GM12878 (cell line): Measurements from ENCODE around the gene HYPK. TPM values are rescaled to one million over a fixed set of nuclear protein-coding genes. Genes with fewer than 3 reads are reported as not detected.

Experiments
- ATAC-seq: fragments of 200-7000 bp; cut with Tn5 transposase; 3 replicates; pipeline ENCODE4 v1.9.1; 2020; ENCODE audit warnings: mild to moderate bottlenecking, moderate library complexity
- BruUV-seq: library from RNA; stranded (reverse); fragments of 400-500 nt; replicated peaks from 2 replicates; lab custom pipeline; 2021; lab: Mats Ljungman, UMichigan
- CTCF ChIA-PET: fragments of 300-600 bp; sonication (Branson Sonifier 250); formaldehyde crosslinking; extraction: SDS; loops from one replicate; lab custom pipeline; 2021; ENCODE audit warnings: inconsistent platforms; lab: Yijun Ruan, JAX
- POLR2A ChIA-PET: fragments of 350-600 bp; formaldehyde crosslinking; extraction: SDS; loops from one replicate; lab custom pipeline; 2021; ENCODE audit warnings: inconsistent platforms; lab: Charles Lee
- RAD21 ChIA-PET: fragments of 300-600 bp; sonication (Branson Sonifier 250); formaldehyde crosslinking; loops from one replicate; lab custom pipeline; 2023; ENCODE audit warnings: antibody characterized with exemption; ENCODE audit not compliant: unreplicated experiment; lab: Charles Lee
- SMC1A ChIA-PET: fragments of 300-600 bp; sonication (Branson Sonifier 250); formaldehyde crosslinking; loops from one replicate; lab custom pipeline; 2023; ENCODE audit not compliant: unreplicated experiment, uncharacterized antibody; lab: Charles Lee
- DNase-seq: peaks from one replicate; pipeline ENCODE4 v3.0.0-alpha.2; 2011; ENCODE audit warnings: low read depth, low spot score
- FAIRE-seq: peaks from 3 replicates; lab custom pipeline; 2011; peaks lifted over from hg19 to GRCh38; lab: Jason Lieb, UNC
- H2AFZ ChIP-seq: 2 replicates; pipeline ENCODE4 v1.6.0; 2011; ENCODE audit warnings: low read depth, low read length, control low read depth; ENCODE audit not compliant: control insufficient read depth
- H3K27ac ChIP-seq: 2 replicates; pipeline ENCODE4 v1.5.1; 2011; ENCODE audit warnings: control low read depth; ENCODE audit not compliant: control insufficient read depth, insufficient read depth
- H3K27me3 ChIP-seq, 2 experiments: replicated peaks in 1 of 2; 2 replicates each; pipeline versions ENCODE4 v1.6.0 to v1.6.1; 2011; ENCODE audit warnings: low read length in 1 of 2; ENCODE audit not compliant: control insufficient read depth in 2 of 2, insufficient read depth in 2 of 2
- H3K36me3 ChIP-seq, 2 experiments: 2 replicates each; pipeline ENCODE4 v1.5.1; 2011; ENCODE audit warnings: low read length in 1 of 2; ENCODE audit not compliant: control insufficient read depth in 2 of 2, insufficient read depth in 2 of 2
- H3K4me1 ChIP-seq: 2 replicates; pipeline ENCODE4 v1.6.1; 2011; ENCODE audit warnings: mild to moderate bottlenecking, low read length, moderate library complexity, mixed read lengths; ENCODE audit not compliant: control insufficient read depth, insufficient read depth
- H3K4me2 ChIP-seq: 2 replicates; pipeline ENCODE4 v1.6.0; 2011; ENCODE audit warnings: control low read depth; ENCODE audit not compliant: control insufficient read depth, insufficient read depth
- H3K4me3 ChIP-seq: fragments of 200-600 bp; sonication (generic); 2 replicates; pipeline ENCODE4 v1.5.1; 2016
- H3K79me2 ChIP-seq: 2 replicates; pipeline ENCODE4 v1.6.0; 2011; ENCODE audit warnings: low read length; ENCODE audit not compliant: control insufficient read depth, insufficient read depth
- H3K9ac ChIP-seq: 2 replicates; pipeline ENCODE4 v1.8.0; 2011; ENCODE audit warnings: low read length, control low read depth, mixed read lengths; ENCODE audit not compliant: control insufficient read depth, insufficient read depth
- H3K9me3 ChIP-seq: replicated peaks from 3 replicates; pipeline ENCODE4 v1.5.1; 2011; ENCODE audit warnings: mild to moderate bottlenecking, low read length; ENCODE audit not compliant: control insufficient read depth, insufficient read depth
- H4K20me1 ChIP-seq: 2 replicates; pipeline ENCODE4 v1.6.0; 2011; ENCODE audit not compliant: control insufficient read depth, insufficient read depth
- WGBS: methylation state at CpG from one replicate; pipeline ENCODE4 v1.1.6; 2016; ENCODE audit warnings: low lambda C conversion rate; ENCODE audit not compliant: insufficient replicate concordance, insufficient coverage; ENCODE audit errors: missing lambda C conversion rate; 5-methylcytosine and 5-hydroxymethylcytosine counted together
- in situ Hi-C: fragments of 300-500 bp; cut with MboI; formaldehyde crosslinking; loops from 9 replicates; pipeline ENCODE4 v1.14.3; 2018; ENCODE audit warnings: mixed read lengths
- intact Hi-C: fragments of 100-400 bp; cut with micrococcal nuclease; formaldehyde crosslinking; loops from one replicate; pipeline ENCODE4 v1.14.2; 2022; ENCODE audit not compliant: unreplicated experiment
- polyA plus RNA-seq, 11 experiments: library from polyadenylated mRNA; depleted of rRNA in 4 of 11; unstranded in 6 of 11; stranded (reverse) in 5 of 11; fragments of >200 nt; fragmentation: Nextera tagmentation in 4 of 11; fragmentation: Illumina TruSeq in 1 of 11; extraction: Ambion mirVana in 4 of 11; extraction: Trizol in 1 of 11; gene quantifications; 1 replicate in 1 of 11; 2 replicates in 10 of 11; pipeline versions ENCODE4 v1.2.1 to v1.2.3, GENCODE V29; 2011 to 2016; ENCODE audit warnings: inconsistent platforms in 2 of 11, missing spikeins in 2 of 11, low read depth in 1 of 11
- total RNA-seq, 4 experiments: library from RNA; depleted of rRNA in 3 of 4; stranded (reverse); fragments of >200 nt in 3 of 4; fragmentation: Illumina TruSeq in 1 of 4; extraction: Trizol in 1 of 4; gene quantifications; 2 replicates each; pipeline versions ENCODE4 v1.2.1 to v1.2.3, GENCODE V29; 2013 to 2021
- TF ChIP-seq, protein P1 (sequence below): IDR thresholded peaks from 2 replicates; pipeline ENCODE4 v1.6.1; 2012; ENCODE audit warnings: mild to moderate bottlenecking, low read depth, low read length
- TF ChIP-seq, protein P2 (sequence below): IDR thresholded peaks from 2 replicates; pipeline ENCODE4 v1.6.1; 2012; ENCODE audit warnings: low read depth, low read length, improper control_type of control experiment

The HYPK gene
- total and polyA plus RNA-seq, 10 of the 15 experiments (the other 5 are each of a cell fraction or from before 2014, with no cell fraction given) = 8.0 to 38.4 (median 17.5) TPM

DNA sequence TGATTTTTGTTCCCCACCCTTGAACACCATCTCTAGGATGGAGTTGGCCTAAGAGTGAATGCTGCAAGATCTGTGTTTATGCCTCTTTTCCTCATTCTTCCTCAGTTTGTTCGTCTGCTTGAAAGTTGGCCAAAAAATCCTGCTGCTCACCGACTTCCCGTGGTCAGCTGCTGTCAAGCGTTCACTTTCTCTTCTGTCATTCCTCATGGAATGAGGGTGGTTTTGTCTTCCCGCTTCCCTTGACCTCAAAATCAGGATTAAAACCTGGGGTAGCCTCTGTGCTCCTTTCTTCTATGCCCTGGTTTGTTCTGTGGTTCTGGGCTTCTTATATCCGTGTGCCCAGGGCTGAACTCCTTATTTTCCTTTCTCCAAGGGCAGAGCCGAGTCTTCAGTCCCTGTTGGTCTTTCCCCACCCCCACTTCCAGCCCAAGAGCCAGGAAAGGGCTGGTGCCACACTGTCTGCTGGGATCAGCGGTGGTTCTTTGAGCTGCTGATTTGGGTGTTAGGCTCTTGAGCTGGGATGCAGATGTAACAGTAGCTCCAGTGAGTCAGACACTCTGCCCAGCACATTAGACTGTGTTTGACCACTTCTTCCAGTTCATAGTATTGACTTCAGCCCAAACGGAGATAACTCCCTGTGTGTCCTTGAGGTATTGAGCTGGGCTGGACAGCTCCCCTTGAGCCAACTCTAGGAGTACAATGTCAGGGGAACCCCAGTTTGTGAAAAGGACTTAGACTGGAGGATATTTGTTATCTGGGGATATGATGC, 5.9 kb upstream of the HYPK start:
- 90% methylated on average over 9 of the region's 9 CpGs for WGBS
- Histone ChIP-seq H2AFZ (no peak overlapping the region), H3K9ac (no peak overlapping the region)
- no peak for ATAC-seq
- POLR2A ChIA-PET = interaction anchor here (0.7 to 5.9 kb wide), 5 partner anchors 10 to 40 kb away, joined by 3 to 48 read pairs (median 3); partner anchors contain the start of gene MFAP1
- in situ Hi-C loops = loop anchor here (10.0 to 25.0 kb wide), 2 partner anchors 930 to 1532 kb away; partner anchors contain the start of genes GANC and TMEM87A
- TF ChIP-seq, protein P1, sequence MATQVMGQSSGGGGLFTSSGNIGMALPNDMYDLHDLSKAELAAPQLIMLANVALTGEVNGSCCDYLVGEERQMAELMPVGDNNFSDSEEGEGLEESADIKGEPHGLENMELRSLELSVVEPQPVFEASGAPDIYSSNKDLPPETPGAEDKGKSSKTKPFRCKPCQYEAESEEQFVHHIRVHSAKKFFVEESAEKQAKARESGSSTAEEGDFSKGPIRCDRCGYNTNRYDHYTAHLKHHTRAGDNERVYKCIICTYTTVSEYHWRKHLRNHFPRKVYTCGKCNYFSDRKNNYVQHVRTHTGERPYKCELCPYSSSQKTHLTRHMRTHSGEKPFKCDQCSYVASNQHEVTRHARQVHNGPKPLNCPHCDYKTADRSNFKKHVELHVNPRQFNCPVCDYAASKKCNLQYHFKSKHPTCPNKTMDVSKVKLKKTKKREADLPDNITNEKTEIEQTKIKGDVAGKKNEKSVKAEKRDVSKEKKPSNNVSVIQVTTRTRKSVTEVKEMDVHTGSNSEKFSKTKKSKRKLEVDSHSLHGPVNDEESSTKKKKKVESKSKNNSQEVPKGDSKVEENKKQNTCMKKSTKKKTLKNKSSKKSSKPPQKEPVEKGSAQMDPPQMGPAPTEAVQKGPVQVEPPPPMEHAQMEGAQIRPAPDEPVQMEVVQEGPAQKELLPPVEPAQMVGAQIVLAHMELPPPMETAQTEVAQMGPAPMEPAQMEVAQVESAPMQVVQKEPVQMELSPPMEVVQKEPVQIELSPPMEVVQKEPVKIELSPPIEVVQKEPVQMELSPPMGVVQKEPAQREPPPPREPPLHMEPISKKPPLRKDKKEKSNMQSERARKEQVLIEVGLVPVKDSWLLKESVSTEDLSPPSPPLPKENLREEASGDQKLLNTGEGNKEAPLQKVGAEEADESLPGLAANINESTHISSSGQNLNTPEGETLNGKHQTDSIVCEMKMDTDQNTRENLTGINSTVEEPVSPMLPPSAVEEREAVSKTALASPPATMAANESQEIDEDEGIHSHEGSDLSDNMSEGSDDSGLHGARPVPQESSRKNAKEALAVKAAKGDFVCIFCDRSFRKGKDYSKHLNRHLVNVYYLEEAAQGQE = peak; percentile 53; the same call in 1 of the 2 replicates
- TF ChIP-seq, protein P2, sequence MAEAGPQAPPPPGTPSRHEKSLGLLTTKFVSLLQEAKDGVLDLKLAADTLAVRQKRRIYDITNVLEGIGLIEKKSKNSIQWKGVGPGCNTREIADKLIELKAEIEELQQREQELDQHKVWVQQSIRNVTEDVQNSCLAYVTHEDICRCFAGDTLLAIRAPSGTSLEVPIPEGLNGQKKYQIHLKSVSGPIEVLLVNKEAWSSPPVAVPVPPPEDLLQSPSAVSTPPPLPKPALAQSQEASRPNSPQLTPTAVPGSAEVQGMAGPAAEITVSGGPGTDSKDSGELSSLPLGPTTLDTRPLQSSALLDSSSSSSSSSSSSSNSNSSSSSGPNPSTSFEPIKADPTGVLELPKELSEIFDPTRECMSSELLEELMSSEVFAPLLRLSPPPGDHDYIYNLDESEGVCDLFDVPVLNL = no peak
- TF ChIP-seq, all 136 proteins: peak for 1
- intact Hi-C loops = loop anchor here (5.0 kb wide), 1 partner anchor 33 kb away; the partner anchor contains the start of gene WDR76
- no peaks in the 10 kb centered on the region; the same call in none of the 2 replicates for H4K20me1 ChIP-seq
- peaks cover 34% of the 10 kb centered on the region for H3K79me2 ChIP-seq
- ChIA-PET RAD21 (interaction anchor here (0.8 to 2.1 kb wide), 4 partner anchors 15 to 90 kb away, joined by 3 to 9 read pairs (median 4); partner anchors contain the start of gene ELL3), CTCF (interaction anchor here (0.5 to 4.0 kb wide), 3 partner anchors 19 to 912 kb away, joined by 3 to 23 read pairs (median 6); partner anchors contain the start of gene ELL3), SMC1A (interaction anchor here (0.5 to 9.4 kb wide), 7 partner anchors 14 to 36 kb away, joined by 3 to 129 read pairs (median 3); partner anchors contain the start of genes ELL3 and MFAP1)
- no peak for FAIRE-seq
- no peak for DNase-seq
- peaks cover 25% of the 10 kb centered on the region for H3K4me1 ChIP-seq
- H3K4me2 ChIP-seq = peak overlapping the region; percentile 99; the same call in 1 of the 2 replicates
- no peak overlapping the region for H3K27ac ChIP-seq
- H3K4me3 ChIP-seq = peak overlapping the region; percentile 96; the same call in 1 of the 2 replicates
- BruUV-seq = no TSS peak
- no peaks in the 10 kb centered on the region for H3K9me3 ChIP-seq
- H3K27me3 ChIP-seq = no peaks in the 10 kb centered on the region
- peaks cover 5 to 30% of the 10 kb centered on the region in 2 experiments for H3K36me3 ChIP-seq
